Fibroblast of lung (primary cell): Measurements from ENCODE around the gene FBH1. TPM values are rescaled to one million over a fixed set of nuclear protein-coding genes. Genes with fewer than 3 reads are reported as not detected.
A peak's percentile ranks its signal among the peaks of the same experiment; 100 is the strongest.
"Not testable (repeated sequence)": the region's sequence is repeated elsewhere in the genome, so short reads cannot be mapped to it uniquely, and the experiment has no call there.

Experiments used
- DNase-seq, 2 donors: peaks; one replicate each; pipeline versions ENCODE4 v3.0.0 to v3.0.0-alpha.2; 2010; ENCODE audit warnings: low read depth in 2 of 2
- H2AFZ ChIP-seq: 2 replicates; pipeline ENCODE4 v1.5.1; 2012; ENCODE audit warnings: low read length, control low read depth, inconsistent platforms
- H3K27ac ChIP-seq: 2 replicates; pipeline ENCODE4 v1.5.1; 2011; ENCODE audit warnings: low read length, control low read depth; ENCODE audit not compliant: insufficient read depth
- H3K27me3 ChIP-seq: 2 replicates; pipeline ENCODE4 v1.5.1; 2011; ENCODE audit warnings: mild to moderate bottlenecking, low read length; ENCODE audit not compliant: control insufficient read depth, insufficient read depth
- H3K36me3 ChIP-seq: 2 replicates; pipeline ENCODE4 v1.5.1; 2011; ENCODE audit warnings: low read length; ENCODE audit not compliant: control insufficient read depth, insufficient read depth
- H3K4me1 ChIP-seq: 2 replicates; pipeline ENCODE4 v1.5.1; 2011; ENCODE audit warnings: low read length; ENCODE audit not compliant: control insufficient read depth, insufficient read depth; ENCODE audit errors: extremely low read depth
- H3K4me2 ChIP-seq: 2 replicates; pipeline ENCODE4 v1.5.1; 2011; ENCODE audit warnings: low read length, control low read depth; ENCODE audit not compliant: insufficient read depth; ENCODE audit errors: extremely low read depth
- H3K4me3 ChIP-seq, 4 experiments: fragments of 200-600 bp in 1 of 4; sonication (generic) in 1 of 4; replicated peaks in 1 of 4; 2 replicates each; pipeline ENCODE4 v1.5.1; 2011 to 2016; ENCODE audit warnings: low read length in 4 of 4, low read depth in 3 of 4, mild to moderate bottlenecking in 3 of 4, control low read depth in 2 of 4, inconsistent platforms in 1 of 4, mixed read lengths in 1 of 4; ENCODE audit not compliant: insufficient read depth in 1 of 4; ENCODE audit errors: control extremely low read depth in 1 of 4
- H3K79me2 ChIP-seq: 2 replicates; pipeline ENCODE4 v1.5.1; 2012; ENCODE audit warnings: mild to moderate bottlenecking, low read length, inconsistent platforms; ENCODE audit not compliant: control insufficient read depth, insufficient read depth
- H3K9ac ChIP-seq: 2 replicates; pipeline ENCODE4 v1.5.1; 2011; ENCODE audit warnings: mild to moderate bottlenecking, low read length, control low read depth; ENCODE audit not compliant: insufficient read depth
- H3K9me3 ChIP-seq: 2 replicates; pipeline ENCODE4 v1.5.1; 2012; ENCODE audit warnings: low read depth, low read length; ENCODE audit not compliant: control insufficient read depth, insufficient read depth
- H4K20me1 ChIP-seq: 2 replicates; pipeline ENCODE4 v1.5.1; 2011; ENCODE audit warnings: low read length; ENCODE audit not compliant: control insufficient read depth, insufficient read depth; ENCODE audit errors: extremely low read depth
- CTCF ChIP-seq, 2 donors: IDR thresholded peaks in 1 of 2; conservative IDR thresholded peaks in 1 of 2; 1 replicate in 1 of 2; 2 replicates in 1 of 2; pipeline ENCODE4 v1.5.1; 2011 to 2012; ENCODE audit warnings: low read length in 2 of 2, control low read depth in 1 of 2, inconsistent platforms in 1 of 2, low read depth in 1 of 2, mild to moderate bottlenecking in 1 of 2
- EZH2 ChIP-seq: IDR thresholded peaks from 2 replicates; pipeline ENCODE4 v1.5.1; 2012; ENCODE audit warnings: low read length, control low read depth, mild to moderate bottlenecking; ENCODE audit errors: missing control alignments
- polyA plus RNA-seq, 2 donors: library from polyadenylated mRNA; depleted of rRNA in 1 of 2; stranded (reverse) in 1 of 2; unstranded in 1 of 2; fragments of >200 nt; gene quantifications; 2 replicates each; pipeline ENCODE4 v1.2.1, GENCODE V29; 2011 to 2012; ENCODE audit warnings: missing spikeins in 1 of 2
- total RNA-seq: library from RNA; depleted of rRNA; stranded (reverse); fragments of >200 nt; gene quantifications from 2 replicates; pipeline ENCODE4 v1.2.1, GENCODE V29; 2014

Gene FBH1
- total and polyA plus RNA-seq, 2 donors (not counting 1 experiment from before 2014, with no cell fraction given), result 53.6 to 97.8 TPM

DNA sequence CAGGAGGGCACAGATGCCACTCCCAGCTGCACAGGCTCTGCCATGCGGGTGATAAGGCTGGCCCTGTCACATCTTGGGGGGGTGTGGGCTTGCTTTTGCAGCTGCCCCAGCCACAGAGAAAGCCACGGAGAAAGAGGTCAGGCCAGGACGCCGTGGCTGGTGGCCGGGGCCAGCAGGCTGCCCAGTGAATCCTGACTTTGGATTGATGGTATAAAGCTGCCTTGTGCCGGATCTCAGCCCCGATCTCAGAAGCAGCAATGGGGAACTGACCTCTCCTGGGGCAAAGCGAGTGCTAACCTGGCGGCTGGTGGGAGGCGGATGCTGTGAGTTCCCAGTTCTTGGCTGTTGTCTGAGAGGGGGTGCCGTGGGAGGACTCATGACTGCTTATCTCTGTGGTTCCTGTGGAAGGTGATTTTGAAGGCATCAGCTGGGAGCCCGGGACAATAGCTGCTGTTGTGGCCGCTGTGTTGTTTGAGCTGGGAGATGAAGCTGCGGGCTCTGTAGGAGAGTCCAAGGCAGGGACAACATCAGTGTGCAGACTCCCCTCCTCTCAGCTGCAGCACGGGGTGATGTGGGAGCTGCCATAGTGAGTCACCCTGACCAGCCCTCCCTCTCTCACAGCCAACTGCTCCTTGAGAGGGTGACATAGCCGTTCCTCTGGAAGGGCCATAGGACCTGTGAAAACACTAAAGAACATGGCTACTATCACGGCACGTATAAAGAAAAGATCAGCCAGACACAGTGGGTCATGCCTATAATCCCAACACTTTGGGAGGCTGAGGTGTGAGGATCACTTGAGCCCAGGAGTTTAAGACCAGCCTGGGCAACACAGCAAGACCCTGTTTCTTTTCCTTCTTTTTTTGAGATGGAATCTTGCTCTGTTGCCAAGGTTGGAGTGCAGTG, 70.3 kb downstream of the FBH1 start:
- no peaks in the 10 kb centered on the region for H3K27me3 ChIP-seq
- peak; percentile 26 to 76 for DNase-seq
- no peak overlapping the region for H3K4me2 ChIP-seq
- H3K4me3 ChIP-seq, result no peak overlapping the region
- H3K27ac ChIP-seq, result no peak overlapping the region
- H3K9ac ChIP-seq, result no peak overlapping the region
- H3K36me3 ChIP-seq, result no peaks in the 10 kb centered on the region
- no peak overlapping the region for H2AFZ ChIP-seq
- no peaks in the 10 kb centered on the region for H3K79me2 ChIP-seq
- no peaks in the 10 kb centered on the region for H3K9me3 ChIP-seq
- H3K4me1 ChIP-seq, result no peaks in the 10 kb centered on the region
- no peaks in the 10 kb centered on the region for H4K20me1 ChIP-seq
- TF ChIP-seq EZH2 (no peak), CTCF (conservative IDR thresholded peaks at IDR 0.05 in 1 of 2, IDR thresholded peaks at IDR 0.05 in 1 of 2; ENCODE audit: low read depth in 1 of 2, low read length in 2 of 2) (no peak)

- H4K20me1 ChIP-seq, H3K4me3 ChIP-seq, H3K79me2 ChIP-seq, H3K9me3 ChIP-seq, H2AFZ ChIP-seq, H3K9ac ChIP-seq, H3K36me3 ChIP-seq, H3K27ac ChIP-seq, DNase-seq, H3K4me1 ChIP-seq, H3K27me3 ChIP-seq, H3K4me2 ChIP-seq: not testable (repeated sequence)
Measured at GRCh38 chr10:5960973-5961275, 70.9 kb downstream of the FBH1 start.

DNA sequence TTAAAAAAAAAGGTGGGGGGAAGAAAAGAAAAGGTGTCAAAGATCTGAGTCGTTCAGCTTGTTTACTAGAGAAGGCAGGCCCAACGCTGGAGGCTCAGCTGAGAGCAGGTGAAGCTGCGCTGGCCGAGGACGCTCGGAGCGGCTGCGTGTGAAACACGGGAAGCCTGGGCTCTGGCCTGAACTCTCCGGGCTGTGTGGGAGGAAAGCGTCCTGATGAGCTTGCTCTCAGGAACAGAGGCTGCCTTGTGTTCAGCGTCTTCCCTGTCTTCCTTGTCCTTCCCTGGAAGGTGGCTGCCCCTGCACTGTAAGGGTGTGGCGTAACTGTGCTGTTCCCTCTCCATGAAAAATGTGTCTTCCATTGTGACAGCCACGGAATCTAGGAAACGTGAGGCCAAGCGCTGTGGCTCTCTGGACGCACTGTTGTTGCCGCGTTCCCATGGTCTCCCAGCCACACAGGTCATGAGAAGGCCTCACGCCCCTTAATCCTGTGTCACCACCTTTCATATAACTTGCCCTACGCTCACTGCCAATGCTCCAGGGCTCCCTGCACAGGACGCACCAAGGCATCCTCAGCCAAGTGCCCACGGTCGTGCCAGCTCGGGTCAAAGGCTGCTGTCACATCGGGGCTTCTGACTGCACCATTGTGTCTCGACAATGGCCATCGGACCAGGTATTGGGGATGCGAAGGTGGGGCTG, 71.5 kb downstream of the FBH1 start:
- Histone ChIP-seq H3K27ac (no peak overlapping the region), H2AFZ (no peak overlapping the region), H3K9ac (no peak overlapping the region), H3K79me2 (no peaks in the 10 kb centered on the region), H3K4me1 (no peaks in the 10 kb centered on the region), H3K4me2 (no peak overlapping the region), H3K9me3 (no peaks in the 10 kb centered on the region), H4K20me1 (no peaks in the 10 kb centered on the region), H3K4me3 (no peak overlapping the region), H3K27me3 (no peaks in the 10 kb centered on the region), H3K36me3 (no peaks in the 10 kb centered on the region)
- DNase-seq, result no peak
- TF ChIP-seq EZH2, result no peak
- no peak for TF ChIP-seq CTCF (conservative IDR thresholded peaks at IDR 0.05 in 1 of 2, IDR thresholded peaks at IDR 0.05 in 1 of 2; ENCODE audit: low read depth in 1 of 2, low read length in 2 of 2)

- H3K4me2 ChIP-seq, H3K4me3 ChIP-seq, H2AFZ ChIP-seq, DNase-seq, H3K9ac ChIP-seq, H4K20me1 ChIP-seq, H3K4me1 ChIP-seq, H3K27me3 ChIP-seq, H3K27ac ChIP-seq, H3K9me3 ChIP-seq, H3K79me2 ChIP-seq, H3K36me3 ChIP-seq: not testable (repeated sequence)
Measured at GRCh38 chr10:5962358-5962940, 72.4 kb downstream of the FBH1 start.
